ENCODE data around the gene DGAT2L6.

Gene DGAT2L6

DNA sequence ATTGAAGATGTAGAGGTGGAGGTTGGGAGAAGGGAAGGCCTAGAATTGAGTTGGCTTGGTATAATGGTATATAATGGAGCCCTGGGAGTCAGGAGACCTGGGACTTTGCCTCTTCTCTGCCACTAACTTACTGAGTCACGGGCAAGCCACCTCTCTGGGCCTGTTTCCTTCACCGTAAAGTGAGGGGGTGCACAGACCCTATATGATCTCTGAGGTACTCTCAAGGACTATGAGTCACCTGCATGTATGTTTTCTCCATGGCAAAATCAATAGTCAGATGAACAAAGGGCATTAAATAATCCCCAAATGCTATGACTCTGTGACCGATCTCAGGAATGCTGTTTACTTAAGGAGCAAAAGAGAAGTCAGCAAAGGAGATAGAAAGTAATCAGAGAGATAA, 77.6 kb downstream of the DGAT2L6 start:
- Mint-ChIP-seq H3K27ac (ENCODE audit: low read depth) (no peak overlapping the region), H3K4me3 (no peak overlapping the region)
- no peak for ATAC-seq (replicated peaks; ENCODE audit: extremely low read depth, poor library complexity, severe bottlenecking)

More for the DNA sequence above, 77.6 kb downstream of the DGAT2L6 start:
- peaks cover 5% of the 10 kb centered on the region for H3K4me1 Mint-ChIP-seq
- no peaks in the 10 kb centered on the region for H3K36me3 Mint-ChIP-seq (ENCODE audit: insufficient read depth)
- no peaks in the 10 kb centered on the region for H3K27me3 Mint-ChIP-seq
- H3K9me3 Mint-ChIP-seq: no peaks in the 10 kb centered on the region
- DNase-seq (ENCODE audit: low spot score in 2 of 2): no peak

All from central memory CD8-positive, alpha-beta T cell (primary cell).